K562 (cell line): ENCODE measurements around the gene KRT76. TPM values are rescaled to one million over a fixed set of nuclear protein-coding genes. Genes with fewer than 3 reads are reported as not detected.

Experiments
- ARNT ChIP-seq, 2 experiments: fragments of 450-650 bp; IDR thresholded peaks; 2 replicates each; pipeline ENCODE4 v1.6.1; 2016; ENCODE audit warnings: mild to moderate bottlenecking in 1 of 2
- BRD9 ChIP-seq: fragments of 450-650 bp; IDR thresholded peaks from 2 replicates; pipeline ENCODE4 v1.6.1; 2018; ENCODE audit warnings: low read depth; ENCODE audit not compliant: partially characterized antibody
- CCNT2 ChIP-seq: IDR thresholded peaks from 2 replicates; pipeline ENCODE4 v1.6.1; 2011; ENCODE audit warnings: borderline replicate concordance, low read depth, mild to moderate bottlenecking, moderate library complexity, mixed read lengths, low read length; ENCODE audit not compliant: insufficient read length; ENCODE audit errors: extremely low read depth
- HCFC1 ChIP-seq: IDR thresholded peaks from 2 replicates; pipeline ENCODE4 v1.6.1; 2012; ENCODE audit warnings: low read depth, low read length, improper control_type of control experiment
- HNRNPH1 ChIP-seq: fragments of 200-400 bp; formaldehyde crosslinking; optimal IDR thresholded peaks from 2 replicates; pipeline ENCODE3; 2017; ENCODE audit warnings: low read depth, mild to moderate bottlenecking, low read length, moderate library complexity
- KDM1A ChIP-seq, 2 experiments: fragments of 450-650 bp; IDR thresholded peaks; 2 replicates each; pipeline ENCODE4 v1.6.1; 2016; ENCODE audit warnings: mild to moderate bottlenecking in 2 of 2
- KDM4B ChIP-seq, 2 experiments: fragments of 450-650 bp in 1 of 2; sonication (generic) in 1 of 2; IDR thresholded peaks; 2 replicates each; pipeline ENCODE4 v1.6.1; 2016 to 2017; ENCODE audit warnings: borderline replicate concordance in 2 of 2, antibody characterized with exemption in 1 of 2, low read depth in 1 of 2, mild to moderate bottlenecking in 1 of 2
- KLF1 ChIP-seq: fragments of 450-650 bp; IDR thresholded peaks from 2 replicates; pipeline ENCODE4 v1.6.1; 2016; ENCODE audit warnings: missing genetic modification characterization, missing compliant biosample characterization
- MYBL2 ChIP-seq, 2 experiments: fragments of 450-650 bp in 1 of 2; sonication (generic) in 1 of 2; formaldehyde crosslinking in 1 of 2; IDR thresholded peaks; 2 replicates each; pipeline versions ENCODE4 v1.6.1 to v1.8.1; 2017 to 2022; ENCODE audit warnings: borderline replicate concordance in 1 of 2, inconsistent platforms in 1 of 2, low read depth in 1 of 2, mild to moderate bottlenecking in 1 of 2, missing genetic modification reagents in 1 of 2, moderate library complexity in 1 of 2
- MYNN ChIP-seq, 2 experiments: sonication (generic); formaldehyde crosslinking in 1 of 2; IDR thresholded peaks; 2 replicates each; pipeline versions ENCODE4 v1.5.0 to v1.6.1; 2016 to 2020; ENCODE audit warnings: antibody characterized with exemption in 1 of 2, missing genetic modification reagents in 1 of 2
- SMAD4 ChIP-seq: fragments of 250-450 bp; sonication (Bioruptor Pico); conservative IDR thresholded peaks from 2 replicates; pipeline ENCODE4 v1.8.0; 2021; ENCODE audit warnings: inconsistent platforms, mild to moderate bottlenecking, moderate library complexity
- TCF7L2 ChIP-seq: fragments of 150-350 bp; IDR thresholded peaks from 2 replicates; pipeline ENCODE4 v1.6.1; 2016; ENCODE audit warnings: low read depth, mild to moderate bottlenecking, low read length, moderate library complexity
- ZBTB17 ChIP-seq: fragments of 450-650 bp; formaldehyde crosslinking; IDR thresholded peaks from 2 replicates; pipeline ENCODE4 v1.4.0; 2020; ENCODE audit warnings: mild to moderate bottlenecking
- ZNF143 ChIP-seq: sonication (generic); formaldehyde crosslinking; IDR thresholded peaks from 2 replicates; pipeline ENCODE4 v1.9.0; 2022; ENCODE audit warnings: mild to moderate bottlenecking, missing genetic modification reagents
- ZNF384 ChIP-seq: IDR thresholded peaks from 2 replicates; pipeline ENCODE4 v1.6.1; 2012; ENCODE audit warnings: low read depth, low read length, improper control_type of control experiment
- polyA plus RNA-seq, 8 experiments: library from polyadenylated mRNA; depleted of rRNA in 4 of 8; stranded (reverse) in 5 of 8; unstranded in 3 of 8; fragments of >200 nt; fragmentation: Nextera tagmentation in 2 of 8; fragmentation: Illumina TruSeq in 1 of 8; extraction: Ambion mirVana in 2 of 8; extraction: Trizol in 1 of 8; gene quantifications; 2 replicates each; pipeline versions ENCODE4 v1.2.1 to v1.2.3, GENCODE V29; 2011 to 2014; ENCODE audit warnings: inconsistent platforms in 1 of 8, missing spikeins in 1 of 8
- total RNA-seq, 7 experiments: library from RNA; depleted of rRNA in 6 of 7; stranded (reverse); fragments of >200 nt in 6 of 7; fragmentation: Illumina TruSeq in 2 of 7; extraction: Trizol in 2 of 7; gene quantifications; 2 replicates each; pipeline versions ENCODE4 v1.2.1 to v1.2.3, GENCODE V29; 2011 to 2021; ENCODE audit warnings: low replicate concordance in 1 of 7
- TF ChIP-seq, protein P1 (sequence below): sonication (generic); formaldehyde crosslinking; IDR thresholded peaks from 2 replicates; pipeline ENCODE4 v1.8.0; 2022; ENCODE audit warnings: mild to moderate bottlenecking, low read depth, missing genetic modification reagents
- TF ChIP-seq, protein P2 (sequence below): sonication (generic); formaldehyde crosslinking; IDR thresholded peaks from 2 replicates; pipeline ENCODE4 v1.8.1; 2023; ENCODE audit warnings: mild to moderate bottlenecking, missing genetic modification reagents
- TF ChIP-seq, protein P3 (sequence below): fragments of 250-450 bp; sonication (Bioruptor Pico); IDR thresholded peaks from 2 replicates; pipeline ENCODE4 v1.4.0; 2020; ENCODE audit warnings: mild to moderate bottlenecking, moderate library complexity
- TF ChIP-seq, protein P4 (sequence below): fragments of 200-800 bp; sonication (Bioruptor generic); IDR thresholded peaks from 2 replicates; pipeline ENCODE4 v1.6.1; 2017; ENCODE audit warnings: missing genetic modification characterization, missing compliant biosample characterization

The KRT76 gene
- total and polyA plus RNA-seq, 9 of the 15 experiments (the other 6 are each of a cell fraction or from before 2014, with no cell fraction given), result not detected

DNA sequence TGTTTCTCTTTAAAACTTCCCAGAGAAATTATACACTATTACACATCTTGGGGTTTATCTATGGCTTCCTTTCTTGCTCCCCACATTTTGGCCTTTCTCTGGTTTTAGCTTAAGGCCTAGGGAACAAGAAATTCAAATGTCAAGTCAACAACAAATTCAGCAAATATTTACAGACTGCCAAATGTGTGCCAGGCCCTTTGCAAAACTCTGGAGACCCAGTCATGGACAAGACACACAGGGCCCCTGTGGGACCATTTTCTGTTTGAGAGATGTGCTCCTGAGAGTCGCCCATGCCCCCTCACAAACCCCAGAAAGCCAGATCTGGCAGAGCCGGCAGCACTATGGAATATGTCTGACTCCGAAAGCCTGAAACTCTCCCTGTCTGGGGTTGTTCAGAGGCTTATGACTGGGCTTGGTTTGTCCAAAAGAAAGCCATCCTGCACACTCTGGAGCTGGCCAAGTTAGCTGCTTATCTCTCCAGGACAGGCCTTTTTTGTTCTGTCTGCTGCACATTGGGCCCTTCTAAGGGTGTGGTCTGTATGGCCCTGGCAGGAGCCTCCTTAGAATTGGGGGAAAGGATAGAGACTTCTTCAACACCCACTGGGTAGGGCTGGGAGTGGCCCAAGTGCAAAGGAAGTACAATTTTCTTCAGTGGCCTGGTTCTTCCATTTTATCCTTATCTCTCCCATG is 19.8 kb upstream of the KRT76 start (continued):
- TF ChIP-seq MYNN (IDR thresholded peaks at IDR 0.05), result peak; percentile 90
- TF ChIP-seq MYNN (CRISPR knock-in tag; IDR thresholded peaks at IDR 0.05), result no peak
- TF ChIP-seq, protein P1, sequence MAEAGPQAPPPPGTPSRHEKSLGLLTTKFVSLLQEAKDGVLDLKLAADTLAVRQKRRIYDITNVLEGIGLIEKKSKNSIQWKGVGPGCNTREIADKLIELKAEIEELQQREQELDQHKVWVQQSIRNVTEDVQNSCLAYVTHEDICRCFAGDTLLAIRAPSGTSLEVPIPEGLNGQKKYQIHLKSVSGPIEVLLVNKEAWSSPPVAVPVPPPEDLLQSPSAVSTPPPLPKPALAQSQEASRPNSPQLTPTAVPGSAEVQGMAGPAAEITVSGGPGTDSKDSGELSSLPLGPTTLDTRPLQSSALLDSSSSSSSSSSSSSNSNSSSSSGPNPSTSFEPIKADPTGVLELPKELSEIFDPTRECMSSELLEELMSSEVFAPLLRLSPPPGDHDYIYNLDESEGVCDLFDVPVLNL (CRISPR knock-in tag), result no peak
- TF ChIP-seq ZNF143, result no peak
- no peak for TF ChIP-seq ZNF384
- TF ChIP-seq ARNT (IDR thresholded peaks at IDR 0.05), result peak in 1 of 2 experiments; percentile 80; a peak in 1 of 4 replicates
- TF ChIP-seq, protein P2, sequence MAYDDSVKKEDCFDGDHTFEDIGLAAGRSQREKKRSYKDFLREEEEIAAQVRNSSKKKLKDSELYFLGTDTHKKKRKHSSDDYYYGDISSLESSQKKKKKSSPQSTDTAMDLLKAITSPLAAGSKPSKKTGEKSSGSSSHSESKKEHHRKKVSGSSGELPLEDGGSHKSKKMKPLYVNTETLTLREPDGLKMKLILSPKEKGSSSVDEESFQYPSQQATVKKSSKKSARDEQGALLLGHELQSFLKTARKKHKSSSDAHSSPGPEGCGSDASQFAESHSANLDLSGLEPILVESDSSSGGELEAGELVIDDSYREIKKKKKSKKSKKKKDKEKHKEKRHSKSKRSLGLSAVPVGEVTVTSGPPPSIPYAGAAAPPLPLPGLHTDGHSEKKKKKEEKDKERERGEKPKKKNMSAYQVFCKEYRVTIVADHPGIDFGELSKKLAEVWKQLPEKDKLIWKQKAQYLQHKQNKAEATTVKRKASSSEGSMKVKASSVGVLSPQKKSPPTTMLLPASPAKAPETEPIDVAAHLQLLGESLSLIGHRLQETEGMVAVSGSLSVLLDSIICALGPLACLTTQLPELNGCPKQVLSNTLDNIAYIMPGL (CRISPR knock-in tag), result no peak
- no peak for TF ChIP-seq BRD9
- TF ChIP-seq TCF7L2, result no peak
- TF ChIP-seq KLF1 (tag), result peak; percentile 71; the same call in 1 of the 2 replicates
- TF ChIP-seq, protein P3, sequence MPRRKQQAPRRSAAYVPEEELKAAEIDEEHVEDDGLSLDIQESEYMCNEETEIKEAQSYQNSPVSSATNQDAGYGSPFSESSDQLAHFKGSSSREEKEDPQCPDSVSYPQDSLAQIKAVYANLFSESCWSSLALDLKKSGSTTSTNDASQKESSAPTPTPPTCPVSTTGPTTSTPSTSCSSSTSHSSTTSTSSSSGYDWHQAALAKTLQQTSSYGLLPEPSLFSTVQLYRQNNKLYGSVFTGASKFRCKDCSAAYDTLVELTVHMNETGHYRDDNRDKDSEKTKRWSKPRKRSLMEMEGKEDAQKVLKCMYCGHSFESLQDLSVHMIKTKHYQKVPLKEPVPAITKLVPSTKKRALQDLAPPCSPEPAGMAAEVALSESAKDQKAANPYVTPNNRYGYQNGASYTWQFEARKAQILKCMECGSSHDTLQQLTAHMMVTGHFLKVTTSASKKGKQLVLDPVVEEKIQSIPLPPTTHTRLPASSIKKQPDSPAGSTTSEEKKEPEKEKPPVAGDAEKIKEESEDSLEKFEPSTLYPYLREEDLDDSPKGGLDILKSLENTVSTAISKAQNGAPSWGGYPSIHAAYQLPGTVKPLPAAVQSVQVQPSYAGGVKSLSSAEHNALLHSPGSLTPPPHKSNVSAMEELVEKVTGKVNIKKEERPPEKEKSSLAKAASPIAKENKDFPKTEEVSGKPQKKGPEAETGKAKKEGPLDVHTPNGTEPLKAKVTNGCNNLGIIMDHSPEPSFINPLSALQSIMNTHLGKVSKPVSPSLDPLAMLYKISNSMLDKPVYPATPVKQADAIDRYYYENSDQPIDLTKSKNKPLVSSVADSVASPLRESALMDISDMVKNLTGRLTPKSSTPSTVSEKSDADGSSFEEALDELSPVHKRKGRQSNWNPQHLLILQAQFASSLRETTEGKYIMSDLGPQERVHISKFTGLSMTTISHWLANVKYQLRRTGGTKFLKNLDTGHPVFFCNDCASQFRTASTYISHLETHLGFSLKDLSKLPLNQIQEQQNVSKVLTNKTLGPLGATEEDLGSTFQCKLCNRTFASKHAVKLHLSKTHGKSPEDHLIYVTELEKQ (CRISPR knock-in tag), result no peak
- no peak for TF ChIP-seq MYBL2 (IDR thresholded peaks at IDR 0.05; ENCODE audit: low read depth)
- no peak for TF ChIP-seq MYBL2 (CRISPR knock-in tag; IDR thresholded peaks at IDR 0.05; ENCODE audit: borderline replicate concordance)
- no peak for TF ChIP-seq KDM1A (IDR thresholded peaks at IDR 0.05)
- TF ChIP-seq HNRNPH1, result no peak
- TF ChIP-seq, protein P4, sequence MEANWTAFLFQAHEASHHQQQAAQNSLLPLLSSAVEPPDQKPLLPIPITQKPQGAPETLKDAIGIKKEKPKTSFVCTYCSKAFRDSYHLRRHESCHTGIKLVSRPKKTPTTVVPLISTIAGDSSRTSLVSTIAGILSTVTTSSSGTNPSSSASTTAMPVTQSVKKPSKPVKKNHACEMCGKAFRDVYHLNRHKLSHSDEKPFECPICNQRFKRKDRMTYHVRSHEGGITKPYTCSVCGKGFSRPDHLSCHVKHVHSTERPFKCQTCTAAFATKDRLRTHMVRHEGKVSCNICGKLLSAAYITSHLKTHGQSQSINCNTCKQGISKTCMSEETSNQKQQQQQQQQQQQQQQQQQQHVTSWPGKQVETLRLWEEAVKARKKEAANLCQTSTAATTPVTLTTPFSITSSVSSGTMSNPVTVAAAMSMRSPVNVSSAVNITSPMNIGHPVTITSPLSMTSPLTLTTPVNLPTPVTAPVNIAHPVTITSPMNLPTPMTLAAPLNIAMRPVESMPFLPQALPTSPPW (CRISPR knock-in tag), result 0 out of 2 replicates have a peak, but pooled peaks have one; percentile 15
- TF ChIP-seq HCFC1, result no peak; the same call in 1 of the 2 replicates
- TF ChIP-seq SMAD4 (CRISPR knock-in tag), result peak; percentile 89
- peak; percentile 54 for TF ChIP-seq CCNT2
- TF ChIP-seq ZBTB17, result no peak
- TF ChIP-seq KDM4B (IDR thresholded peaks at IDR 0.05; ENCODE audit: borderline replicate concordance in 2 of 2, low read depth in 1 of 2), result no peak
